Tibial nerve (tissue), 4 donors: Measurements from ENCODE around the gene SART3. TPM values are rescaled to one million over a fixed set of nuclear protein-coding genes. Genes with fewer than 3 reads are reported as not detected.
"Not testable (repeated sequence)": the region's sequence is repeated elsewhere in the genome, so short reads cannot be mapped to it uniquely, and the experiment has no call there.

Source experiments
- DNase-seq, 2 donors: peaks; one replicate each; pipeline ENCODE4 v3.0.0-alpha.2; 2019; ENCODE audit warnings: low spot score in 2 of 2
- H3K27ac ChIP-seq, 4 donors: fragments of 200-600 bp; sonication (generic) in 3 of 4; one replicate each; pipeline ENCODE4 v1.5.1; 2017 to 2019; ENCODE audit warnings: mild to moderate bottlenecking in 1 of 4
- H3K27me3 ChIP-seq, 2 donors: fragments of 200-600 bp; sonication (generic) in 1 of 2; one replicate each; pipeline versions ENCODE4 v1.5.1 to v1.6.0; 2017 to 2019
- H3K36me3 ChIP-seq, 3 donors: fragments of 200-600 bp; sonication (generic); one replicate each; pipeline ENCODE4 v1.5.1; 2018 to 2019
- H3K4me1 ChIP-seq, 4 donors: fragments of 200-600 bp; sonication (generic) in 3 of 4; one replicate each; pipeline ENCODE4 v1.5.1; 2017 to 2019
- H3K4me3 ChIP-seq, 4 donors: fragments of 200-600 bp; sonication (generic) in 3 of 4; one replicate each; pipeline ENCODE4 v1.5.1; 2017 to 2019; ENCODE audit warnings: mild to moderate bottlenecking in 1 of 4, moderate library complexity in 1 of 4
- H3K9me3 ChIP-seq, 4 donors: fragments of 200-600 bp; sonication (generic) in 3 of 4; one replicate each; pipeline ENCODE4 v1.5.1; 2017 to 2019
- CTCF ChIP-seq, 5 experiments: fragments of 200-600 bp in 3 of 5; fragments of 450-650 bp in 2 of 5; sonication (generic) in 3 of 5; IDR thresholded peaks; one replicate each; pipeline ENCODE4 v1.5.1; 2016 to 2019; ENCODE audit warnings: antibody characterized with exemption in 5 of 5, mild to moderate bottlenecking in 3 of 5, moderate library complexity in 2 of 5
- EP300 ChIP-seq, 2 donors: sonication (generic); formaldehyde crosslinking; IDR thresholded peaks; one replicate each; pipeline ENCODE4 v1.6.1; 2017; ENCODE audit warnings: antibody characterized with exemption in 2 of 2, mild to moderate bottlenecking in 1 of 2
- POLR2A ChIP-seq, 2 donors: fragments of 450-650 bp; IDR thresholded peaks; one replicate each; pipeline ENCODE4 v1.6.1; 2017; ENCODE audit warnings: antibody characterized with exemption in 2 of 2, mild to moderate bottlenecking in 2 of 2, moderate library complexity in 2 of 2
- WGBS, 2 donors: methylation state at CpG; one replicate each; pipeline ENCODE4 v1.1.5; 2018; 5-methylcytosine and 5-hydroxymethylcytosine counted together
- total RNA-seq, 4 donors: library from RNA; depleted of rRNA; stranded (reverse); fragments of >200 nt; gene quantifications; one replicate each; pipeline ENCODE4 v1.1.0, GENCODE V29; 2016

The SART3 gene
- total RNA-seq, 4 donors from 2014 or later: 51.3 to 70.1 (median 63.4) TPM

- no peaks in the 10 kb centered on the region for H3K27me3 ChIP-seq
- no peaks in the 10 kb centered on the region for H3K9me3 ChIP-seq
- peaks cover 0 to 35% (median 10%) of the 10 kb centered on the region in 4 donors for H3K4me1 ChIP-seq
- DNase-seq: no peak
- H3K4me3 ChIP-seq: no peak overlapping the region
- no peaks in the 10 kb centered on the region for H3K36me3 ChIP-seq
- WGBS, 2 donors: 98 to 99% methylated on average over 3 of the region's 3 CpGs
- H3K27ac ChIP-seq: peak overlapping the region in 2 of 4 donors; percentile 65 to 78
- TF ChIP-seq POLR2A (IDR thresholded peaks at IDR 0.05) (no peak), CTCF (IDR thresholded peaks at IDR 0.05) (no peak), EP300 (IDR thresholded peaks at IDR 0.05) (no peak)
Observed at GRCh38 chr12:108578813-108579212, 17.8 kb upstream of the SART3 start.

- no peak overlapping the region for H3K4me3 ChIP-seq
- no peaks in the 10 kb centered on the region for H3K36me3 ChIP-seq
- H3K4me1 ChIP-seq: peaks cover 0 to 35% (median 10%) of the 10 kb centered on the region in 4 donors
- DNase-seq: no peak
- 96 to 100% methylated on average over 2 of the region's 2 CpGs for WGBS, 2 donors
- H3K9me3 ChIP-seq: no peaks in the 10 kb centered on the region
- H3K27me3 ChIP-seq: no peaks in the 10 kb centered on the region
- peak overlapping the region in 2 of 4 donors; percentile 65 to 78 for H3K27ac ChIP-seq
- TF ChIP-seq EP300 (IDR thresholded peaks at IDR 0.05): no peak
- no peak for TF ChIP-seq CTCF (IDR thresholded peaks at IDR 0.05)
- TF ChIP-seq POLR2A (IDR thresholded peaks at IDR 0.05): no peak
Observed at GRCh38 chr12:108578264-108578663, 17.3 kb upstream of the SART3 start.

GRCh38 chr12:108577458-108577857 is 16.5 kb upstream of the SART3 start:
- Histone ChIP-seq H3K4me1 (peaks cover 0 to 28% (median 10%) of the 10 kb centered on the region in 4 donors), H3K9me3 (no peaks in the 10 kb centered on the region), H3K27me3 (no peaks in the 10 kb centered on the region), H3K27ac (no peak overlapping the region), H3K36me3 (no peaks in the 10 kb centered on the region), H3K4me3 (no peak overlapping the region)
- no peak for TF ChIP-seq CTCF (IDR thresholded peaks at IDR 0.05)
- TF ChIP-seq POLR2A (IDR thresholded peaks at IDR 0.05): peak in 1 of 2 donors; percentile 3
- no peak for TF ChIP-seq EP300 (IDR thresholded peaks at IDR 0.05)
- no peak for DNase-seq

- DNase-seq: no peak
- Histone ChIP-seq H3K36me3 (no peaks in the 10 kb centered on the region), H3K27ac (no peak overlapping the region), H3K4me1 (peaks cover 0 to 21% (median 9%) of the 10 kb centered on the region in 4 donors), H3K4me3 (no peak overlapping the region), H3K27me3 (no peaks in the 10 kb centered on the region), H3K9me3 (no peaks in the 10 kb centered on the region)
- WGBS, 2 donors: 76 to 93% methylated on average over 6 of the region's 6 CpGs
- no peak for TF ChIP-seq CTCF (IDR thresholded peaks at IDR 0.05)
- TF ChIP-seq EP300 (IDR thresholded peaks at IDR 0.05): no peak
Observed at GRCh38 chr12:108576660-108577234, 15.8 kb upstream of the SART3 start.

- DNase-seq: no peak
- Histone ChIP-seq H3K4me3 (no peak overlapping the region), H3K27ac (no peak overlapping the region), H3K9me3 (no peaks in the 10 kb centered on the region), H3K36me3 (peaks cover 0 to under 1% (median 0%) of the 10 kb centered on the region in 3 donors), H3K27me3 (no peaks in the 10 kb centered on the region), H3K4me1 (peaks cover 0 to 16% (median 3%) of the 10 kb centered on the region in 4 donors)
- TF ChIP-seq EP300 (IDR thresholded peaks at IDR 0.05) (no peak), CTCF (IDR thresholded peaks at IDR 0.05) (no peak), POLR2A (IDR thresholded peaks at IDR 0.05) (no peak)
- WGBS, 2 donors: 91 to 95% methylated on average over 9 of the region's 9 CpGs
Observed at GRCh38 chr12:108575199-108575912, 14.4 kb upstream of the SART3 start.

GRCh38 chr12:108574276-108574675 is 13.3 kb upstream of the SART3 start:
- H3K4me3 ChIP-seq, H3K4me1 ChIP-seq, DNase-seq, H3K9me3 ChIP-seq, H3K27ac ChIP-seq, H3K27me3 ChIP-seq: not testable (repeated sequence)
- WGBS, 2 donors: 89 to 93% methylated on average over 1 of the region's 1 CpG
- H3K36me3 ChIP-seq: peaks cover 0 to 11% (median 0%) of the 10 kb centered on the region in 3 donors
